HL-60 (cell line): ENCODE results near the gene SMOC2.

Source experiments
- DNase-seq, 2 experiments: peaks; one replicate each; pipeline ENCODE4 v3.0.0-alpha.2; 2010 to 2020; ENCODE audit warnings: low read depth in 1 of 2, low spot score in 1 of 2
- H3K27ac ChIP-seq: fragments of 250-450 bp; sonication (Bioruptor Pico); replicated peaks from 2 replicates; pipeline ENCODE4 v1.5.1; 2020; ENCODE audit warnings: mild to moderate bottlenecking, moderate library complexity
- H3K27me3 ChIP-seq: fragments of 250-450 bp; sonication (Bioruptor Pico); 2 replicates; pipeline ENCODE4 v1.5.1; 2021; ENCODE audit warnings: mild to moderate bottlenecking, moderate library complexity; ENCODE audit not compliant: insufficient read depth, poor library complexity, severe bottlenecking
- H3K4me3 ChIP-seq: replicated peaks from 2 replicates; pipeline ENCODE4 v1.5.1; 2011; ENCODE audit warnings: mild to moderate bottlenecking, control low read depth, low read length; ENCODE audit not compliant: insufficient read depth
- CTCF ChIP-seq: IDR thresholded peaks from one replicate; pipeline ENCODE4 v1.5.1; 2011; ENCODE audit warnings: low read length, control low read depth, inconsistent platforms; ENCODE audit not compliant: insufficient read depth
- GABPA ChIP-seq: IDR thresholded peaks from 2 replicates; pipeline ENCODE4 v1.6.1; 2012; ENCODE audit warnings: low read depth
- POLR2AphosphoS5 ChIP-seq: IDR thresholded peaks from 2 replicates; pipeline ENCODE4 v1.6.1; 2012; ENCODE audit warnings: low read depth
- REST ChIP-seq: IDR thresholded peaks from 2 replicates; pipeline ENCODE4 v1.6.1; 2012; ENCODE audit warnings: low read depth; ENCODE audit not compliant: insufficient replicate concordance
- SPI1 ChIP-seq: IDR thresholded peaks from 2 replicates; pipeline ENCODE4 v1.6.1; 2012; ENCODE audit warnings: low read depth, mild to moderate bottlenecking, borderline replicate concordance

Gene SMOC2

GRCh38 chr6:168624540-168624939 lies 183.6 kb downstream of the SMOC2 start:
- no peak for DNase-seq
- Histone ChIP-seq H3K27ac (no peak overlapping the region), H3K27me3 (no peaks in the 10 kb centered on the region), H3K4me3 (no peak overlapping the region)
- TF ChIP-seq REST (no peak), GABPA (no peak), SPI1 (no peak), CTCF (no peak), POLR2AphosphoS5 (no peak)

GRCh38 chr6:168624948-168625347 lies 184.0 kb downstream of the SMOC2 start:
- Histone ChIP-seq H3K27me3 (no peaks in the 10 kb centered on the region), H3K4me3 (no peak overlapping the region), H3K27ac (no peak overlapping the region)
- DNase-seq: no peak
- TF ChIP-seq REST (no peak), GABPA (no peak), POLR2AphosphoS5 (no peak), SPI1 (no peak), CTCF (no peak)

- no peak overlapping the region for H3K27ac ChIP-seq
- TF ChIP-seq CTCF: no peak
- TF ChIP-seq GABPA: no peak
- TF ChIP-seq REST: no peak
- TF ChIP-seq POLR2AphosphoS5: no peak
- no peak for TF ChIP-seq SPI1
Measured at GRCh38 chr6:168625602-168626001, 184.6 kb downstream of the SMOC2 start.

More at GRCh38 chr6:168625602-168626001, 184.6 kb downstream of the SMOC2 start:
- H3K27me3 ChIP-seq: no peaks in the 10 kb centered on the region
- no peak overlapping the region for H3K4me3 ChIP-seq
- DNase-seq: no peak
